ENCODE results near the gene FGF12.

GRCh38 chr3:192747145-192747544, 19.8 kb upstream of the FGF12 start:
- no peak for TF ChIP-seq POLR2AphosphoS5 (IDR thresholded peaks at IDR 0.05)
- no peak for TF ChIP-seq CTCF (IDR thresholded peaks at IDR 0.05)
- no peak for TF ChIP-seq POLR2A (IDR thresholded peaks at IDR 0.05)
- TF ChIP-seq EP300 (IDR thresholded peaks at IDR 0.05) = no peak
